Ishikawa (cell line): ENCODE data around the gene UBE2H.

ENCODE experiments used
- FOXM1 ChIP-seq: IDR thresholded peaks from 2 replicates; pipeline ENCODE4 v1.6.1; 2012; ENCODE audit warnings: low read depth, borderline replicate concordance
- RAD21 ChIP-seq: IDR thresholded peaks from 2 replicates; pipeline ENCODE4 v1.6.1; 2012; ENCODE audit warnings: low read depth
- TAF1 ChIP-seq: IDR thresholded peaks from 2 replicates; pipeline ENCODE4 v1.6.1; 2012; ENCODE audit warnings: low read depth, mild to moderate bottlenecking
- USF1 ChIP-seq: IDR thresholded peaks from 2 replicates; pipeline ENCODE4 v1.6.1; 2012

- TF ChIP-seq USF1: no peak
- TF ChIP-seq FOXM1: no peak
- no peak for TF ChIP-seq TAF1
- TF ChIP-seq RAD21: no peak
Observed at GRCh38 chr7:129947049-129947448, 5.7 kb downstream of the UBE2H start.
